ENCODE data around the gene ALDH1L1.

Gene ALDH1L1

DNA sequence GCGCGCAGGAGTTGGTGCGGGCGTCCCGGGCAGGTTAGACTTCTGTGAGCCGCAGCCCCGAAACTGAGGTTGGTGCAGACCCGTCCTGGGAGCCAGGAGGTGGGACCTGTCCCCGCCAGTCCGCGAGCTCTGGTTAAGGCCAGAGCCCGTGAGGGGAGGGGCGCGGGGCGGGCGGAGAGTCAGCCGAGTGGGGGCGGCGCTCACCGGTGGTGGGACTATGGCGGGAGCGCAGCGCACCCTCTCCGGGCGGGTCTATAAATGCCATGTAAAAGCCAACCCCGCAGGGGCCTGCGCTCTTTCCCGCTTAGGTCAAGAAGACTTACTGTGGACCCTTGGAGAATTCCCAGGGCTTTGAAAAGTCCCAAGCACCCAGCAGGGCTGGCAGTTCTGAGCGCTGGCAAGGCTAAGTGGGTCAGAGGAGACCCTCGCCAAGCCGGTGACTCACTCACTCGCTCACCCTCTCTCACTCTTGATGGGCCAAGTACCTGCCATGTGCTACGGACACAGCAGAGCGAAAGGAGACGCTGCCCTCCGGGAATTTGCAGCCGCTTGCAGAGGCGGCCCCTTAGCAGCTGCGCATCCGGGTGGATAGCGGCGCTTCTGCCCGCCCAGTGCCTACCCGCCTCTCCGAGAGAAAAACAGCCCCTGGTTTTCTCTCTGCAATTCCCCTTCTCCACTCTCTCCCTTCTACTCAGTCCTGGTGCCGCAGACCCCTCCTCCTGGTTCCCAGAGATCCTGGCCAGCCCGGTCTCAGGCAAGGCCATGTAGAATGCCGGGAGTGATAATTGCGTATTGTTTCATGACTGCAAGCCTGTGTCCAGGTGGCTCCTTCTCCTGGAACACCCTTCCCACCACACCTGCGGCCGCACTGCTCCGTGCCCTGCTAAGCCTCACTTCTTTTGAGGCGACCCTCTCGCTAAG is at the start of gene ALDH1L1:
TSS of gene ALDH1L1 (minus strand) at position 110 of the 921 bp plus-strand sequence. CDS start 19,607 bp downstream, outside the sequence.
- no peak for DNase-seq (ENCODE audit: low read depth)

DNA sequence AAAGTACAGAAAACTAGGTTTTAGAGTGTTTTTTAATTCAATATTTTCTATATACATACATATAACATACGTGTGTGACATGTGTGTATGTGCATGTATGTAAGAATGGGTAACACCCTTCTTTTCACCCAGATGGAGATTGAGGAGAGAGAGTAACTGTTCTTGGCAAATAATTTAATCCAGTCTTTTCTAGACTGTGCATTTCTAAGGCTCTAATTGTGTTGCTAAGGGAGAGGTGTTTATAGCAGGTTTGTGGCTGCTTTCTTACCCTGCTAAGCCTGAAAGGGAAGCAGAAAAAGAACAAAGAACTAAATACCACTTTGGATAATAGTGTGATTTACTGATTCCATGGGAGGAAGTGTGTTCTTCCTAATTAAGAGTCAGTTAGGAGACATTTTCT is 46.0 kb upstream of the ALDH1L1 start:
- DNase-seq (ENCODE audit: low read depth), result no peak

DNA sequence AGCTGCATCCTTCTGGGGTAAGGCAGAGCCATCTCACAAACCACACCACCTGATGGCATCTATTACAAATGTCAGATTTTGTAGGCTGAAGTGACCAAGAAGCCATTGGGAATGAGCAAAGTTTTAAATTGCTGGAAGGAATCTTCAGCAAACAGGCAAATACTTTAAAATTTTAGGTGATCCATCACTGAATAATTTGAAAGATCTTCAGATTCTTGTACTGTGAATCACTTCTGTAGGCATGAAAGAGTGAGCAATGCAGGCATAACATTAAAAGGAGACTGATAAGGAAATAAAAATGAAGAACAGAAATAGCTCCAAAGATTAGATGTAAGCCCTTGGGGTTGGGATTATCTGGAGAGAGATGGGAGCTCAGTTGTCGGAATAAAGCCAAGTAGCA is 36.0 kb upstream of the ALDH1L1 start:
- no peak for DNase-seq (ENCODE audit: low read depth)

DNA sequence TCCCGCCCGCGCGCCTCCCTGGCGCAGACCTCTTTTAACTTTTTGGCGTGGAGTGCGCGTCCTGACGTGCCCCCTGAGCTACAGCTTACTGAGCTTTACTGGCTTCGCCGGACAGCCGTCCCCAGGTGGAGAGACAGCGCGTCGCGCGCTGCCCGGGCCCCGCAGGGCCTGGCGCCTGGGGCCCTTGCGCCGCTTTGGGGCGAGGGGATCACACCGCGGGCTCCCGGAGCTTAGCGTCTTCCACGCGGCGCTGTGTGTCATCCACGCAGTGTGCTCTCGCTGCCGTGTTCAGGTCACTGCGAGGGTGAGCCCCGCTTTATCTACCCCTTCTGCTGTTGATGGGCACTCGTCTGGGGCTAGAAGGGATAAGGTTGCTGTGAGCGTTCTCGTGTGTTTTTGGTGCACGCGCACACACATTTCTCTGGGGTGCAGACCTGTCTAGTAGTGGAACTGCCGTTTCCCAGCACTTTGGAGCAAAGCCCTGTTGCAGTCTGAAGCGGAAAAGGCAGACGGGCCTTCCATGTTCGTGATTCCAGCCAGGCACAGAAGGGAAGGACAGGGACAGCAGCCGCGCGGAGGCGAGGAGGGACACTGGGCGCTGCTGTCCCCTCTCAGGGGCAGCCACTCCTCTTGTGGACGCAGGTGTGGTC is 33.1 kb upstream of the ALDH1L1 start:
- no peak for DNase-seq (ENCODE audit: low read depth)

DNA sequence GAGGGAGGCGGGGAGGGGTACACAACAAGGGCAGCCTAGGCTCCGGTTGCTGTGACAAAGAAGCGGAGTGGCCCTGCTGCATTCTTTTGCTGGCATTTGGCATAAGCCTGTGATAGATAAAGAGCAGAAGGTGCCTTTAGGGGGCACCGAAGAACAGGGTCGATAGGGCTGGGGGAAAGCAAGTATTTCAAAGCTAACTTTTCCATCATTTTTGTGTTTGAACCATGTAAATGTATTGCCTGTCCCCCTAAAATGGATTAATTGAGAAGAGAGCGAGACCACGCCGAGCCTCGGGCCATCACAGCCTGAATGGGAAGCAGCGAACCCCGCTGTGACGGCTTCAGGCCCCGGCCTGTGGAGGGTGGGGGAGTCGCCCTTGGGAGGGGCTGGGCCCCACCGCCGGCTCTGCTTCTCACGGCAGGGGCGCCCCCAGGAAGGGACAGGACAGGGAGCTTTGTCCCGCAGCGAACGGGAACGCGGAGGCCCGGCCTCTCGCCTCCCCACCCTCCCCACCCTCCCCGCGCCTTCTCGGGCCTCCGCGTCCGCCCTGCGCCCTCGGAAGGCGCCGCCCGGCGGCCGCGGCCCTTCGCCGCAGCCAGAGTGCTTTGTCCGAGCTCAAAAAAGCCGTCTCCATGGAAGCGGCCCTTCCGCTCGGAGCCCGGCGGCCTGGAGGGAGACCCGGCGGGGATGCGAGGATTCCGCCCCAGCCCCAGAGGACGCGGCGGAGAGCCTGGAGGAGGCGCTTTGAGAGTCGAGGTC is 32.4 kb upstream of the ALDH1L1 start:
- DNase-seq (ENCODE audit: low read depth), result no peak

DNA sequence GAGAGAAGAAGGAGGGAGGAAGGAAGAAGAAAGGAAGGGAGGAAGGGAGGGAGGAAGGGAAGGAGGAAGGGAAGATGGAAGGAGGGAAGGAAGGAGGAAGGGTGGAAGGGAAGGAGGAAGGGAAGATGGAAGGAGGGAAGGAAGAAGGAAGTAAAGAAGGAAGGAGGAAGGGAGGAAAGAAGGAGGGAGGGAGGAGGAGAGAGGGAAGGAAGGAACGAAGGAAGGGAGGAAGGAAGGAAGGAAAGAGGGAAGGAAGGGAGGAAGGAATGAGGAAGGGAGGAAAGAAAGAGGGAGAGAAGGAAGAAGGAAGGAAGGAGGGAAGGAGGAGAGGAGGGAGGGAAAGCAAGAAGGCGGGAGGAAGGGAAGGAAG is 31.8 kb upstream of the ALDH1L1 start:
- no peak for DNase-seq (ENCODE audit: low read depth)

DNA sequence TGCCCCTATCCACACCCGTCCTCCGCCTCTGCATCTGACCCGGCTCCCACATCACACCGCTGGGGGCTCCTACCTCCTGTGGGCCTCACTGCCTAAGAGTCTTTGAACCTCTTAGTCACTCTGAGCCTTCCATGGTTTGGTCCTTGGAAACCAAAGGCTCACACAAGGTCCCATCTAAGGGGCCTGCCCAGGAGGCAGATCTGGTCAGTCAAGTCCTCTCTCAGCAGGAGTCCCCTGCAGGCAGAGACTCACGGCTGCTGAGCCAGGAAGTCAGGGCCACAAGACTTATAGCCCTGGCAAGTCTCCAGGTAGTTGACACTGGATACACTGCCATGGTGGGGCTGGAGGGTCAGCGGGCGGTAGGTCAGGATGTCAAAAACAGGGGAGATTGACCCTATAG is 31.2 kb upstream of the ALDH1L1 start:
- no peak for DNase-seq (ENCODE audit: low read depth)

DNA sequence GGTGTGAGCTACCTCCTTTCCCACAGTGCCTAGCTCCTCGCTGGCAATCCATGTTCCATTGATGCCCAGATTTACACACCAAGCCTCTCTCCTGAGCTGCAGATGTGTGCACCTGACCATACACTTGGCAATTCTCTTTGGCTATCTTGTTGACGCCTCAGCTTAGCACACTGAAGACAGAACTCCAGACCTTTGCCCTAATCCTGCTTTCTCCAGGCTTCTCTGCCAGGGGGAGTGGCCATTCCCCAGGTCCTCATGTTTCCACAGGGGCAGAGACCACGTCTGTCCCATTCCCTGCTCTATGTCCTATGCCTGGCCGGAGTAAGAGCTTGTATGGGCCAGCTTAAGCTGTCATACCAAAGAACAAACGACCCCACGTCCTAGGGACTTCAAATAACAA is 30.2 kb upstream of the ALDH1L1 start:
- no peak for DNase-seq (ENCODE audit: low read depth)

DNA sequence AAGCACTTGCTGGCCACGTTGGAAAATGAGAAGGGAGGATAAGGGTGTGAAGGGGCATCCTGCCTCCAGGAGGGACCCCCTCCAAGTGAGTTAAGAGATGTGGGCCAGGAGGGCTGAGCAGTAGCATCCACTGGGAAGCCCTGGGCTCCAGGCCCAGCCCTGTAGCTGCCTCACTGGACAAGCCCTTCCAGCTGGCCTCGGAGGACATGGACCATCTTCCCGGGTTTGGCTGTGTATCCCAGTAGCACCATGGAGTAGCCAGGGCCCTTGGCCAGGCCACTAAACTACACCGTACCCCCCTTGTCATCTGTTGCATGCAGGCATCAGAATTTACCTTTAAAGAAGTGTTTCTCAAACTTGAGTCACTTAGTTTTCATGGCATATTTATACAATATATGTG is 29.4 kb upstream of the ALDH1L1 start:
- no peak for DNase-seq (ENCODE audit: low read depth)

DNA sequence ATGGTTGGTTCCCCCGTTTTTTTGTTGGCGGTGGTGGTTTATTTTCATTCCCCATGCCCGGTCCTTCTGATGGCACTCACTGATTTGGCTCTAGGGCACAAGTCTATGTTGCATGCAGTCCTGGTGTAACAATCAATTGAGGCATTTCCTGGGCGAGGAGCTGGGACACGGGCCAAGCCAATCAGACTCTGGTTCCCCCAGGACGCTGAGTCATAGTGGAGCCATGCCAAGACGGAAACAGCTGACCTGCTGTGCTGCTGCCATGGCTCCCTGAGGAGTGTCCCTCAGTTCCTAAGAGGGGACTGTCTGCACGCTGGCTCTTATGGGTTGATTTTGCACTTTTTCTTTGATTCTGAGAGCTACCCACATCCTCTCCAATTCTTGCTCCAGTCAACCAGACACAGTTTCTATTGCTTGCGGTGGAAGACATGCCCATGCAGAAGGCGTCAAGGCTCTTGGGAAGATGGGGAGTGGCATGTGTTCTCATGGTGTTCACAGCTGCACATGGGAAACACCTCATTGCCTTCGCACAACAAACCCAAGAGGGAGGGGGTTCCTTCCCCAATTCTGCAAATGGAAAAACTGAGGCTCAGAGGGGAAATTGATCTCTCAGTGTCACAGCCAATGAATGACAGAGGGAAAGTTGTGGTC is 28.3 kb upstream of the ALDH1L1 start:
- no peak for DNase-seq (ENCODE audit: low read depth)

DNA sequence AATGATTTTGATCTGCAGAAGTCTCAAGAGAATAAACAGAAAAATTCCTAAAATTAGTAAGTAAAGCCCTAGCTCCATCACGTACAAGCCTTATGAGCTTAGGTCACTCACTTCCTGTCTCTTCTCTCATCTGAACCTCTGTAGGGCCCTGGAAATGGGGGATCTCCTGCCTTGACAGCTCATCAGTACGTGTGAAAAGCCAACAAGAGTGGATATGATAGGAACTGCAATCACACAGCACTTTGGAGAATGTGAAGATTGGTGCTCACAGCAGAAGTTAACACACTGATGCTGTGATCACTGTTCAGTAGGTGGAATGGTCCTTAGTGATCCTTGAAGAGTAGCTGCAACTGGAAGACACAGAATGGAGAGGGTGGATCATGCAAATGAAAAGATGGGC is 27.8 kb upstream of the ALDH1L1 start:
- no peak for DNase-seq (ENCODE audit: low read depth)

DNA sequence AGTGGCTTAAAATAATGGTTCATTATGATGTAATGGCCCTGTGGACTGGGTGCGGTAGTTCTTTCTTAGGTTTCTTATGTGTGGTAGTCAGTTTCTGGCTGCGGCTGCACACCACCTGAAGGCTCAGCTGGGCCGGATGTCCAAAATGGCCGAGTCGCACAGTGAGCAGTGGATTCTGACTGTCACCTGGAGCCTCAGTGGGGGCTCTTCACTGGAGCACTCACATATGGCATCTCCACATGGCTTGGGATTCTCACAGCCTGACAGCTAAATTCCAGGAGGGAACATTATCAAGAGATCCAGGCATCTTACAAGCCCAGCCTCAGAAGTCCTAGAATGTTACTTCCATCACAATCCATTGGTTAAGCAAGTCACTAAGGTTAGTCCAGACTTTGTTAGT is 26.8 kb upstream of the ALDH1L1 start:
- no peak for DNase-seq (ENCODE audit: low read depth)

DNA sequence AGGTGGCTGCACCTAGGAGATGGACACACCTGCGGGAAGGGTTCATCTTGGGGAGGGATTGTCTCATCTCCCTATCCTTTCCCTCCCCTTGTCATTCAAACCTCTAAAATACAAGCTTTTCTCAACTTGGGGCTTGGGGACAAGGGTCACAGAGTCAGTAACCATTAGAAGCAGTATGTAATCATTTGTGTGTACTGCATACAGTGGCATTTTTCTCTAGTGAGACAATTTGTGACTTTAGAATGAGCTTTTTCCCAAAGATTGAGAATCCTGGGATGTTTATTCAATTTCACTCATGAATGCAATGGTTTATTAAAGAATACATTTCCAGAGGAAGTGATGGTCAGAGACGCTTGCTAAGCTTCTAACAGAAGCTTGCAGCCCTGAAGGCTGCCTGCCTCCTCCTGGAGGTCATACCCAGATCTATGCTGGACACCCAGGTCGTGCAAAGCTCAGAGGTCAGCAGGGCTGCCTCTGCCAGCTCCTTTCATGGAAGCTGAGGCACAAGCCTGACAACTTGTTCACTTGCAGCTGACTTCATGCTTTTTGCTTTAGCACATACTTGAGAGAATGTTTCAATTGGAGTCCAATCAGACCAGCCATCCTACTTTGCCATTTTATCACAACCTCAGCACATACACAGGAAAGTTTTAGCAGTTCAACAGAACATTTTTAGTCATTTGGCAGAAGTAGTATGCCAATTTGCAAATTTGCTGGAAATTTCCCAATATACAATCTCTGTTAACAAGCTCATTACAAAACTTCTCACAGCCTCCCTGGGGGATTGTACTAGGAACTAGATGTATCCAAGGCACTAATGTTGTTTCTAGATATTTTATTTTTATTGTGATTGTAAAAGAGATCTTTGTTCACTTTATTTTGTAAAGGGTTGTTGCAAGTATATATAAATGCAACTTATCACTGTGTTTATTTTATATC is 25.6 kb upstream of the ALDH1L1 start:
- no peak for DNase-seq (ENCODE audit: low read depth)

DNA sequence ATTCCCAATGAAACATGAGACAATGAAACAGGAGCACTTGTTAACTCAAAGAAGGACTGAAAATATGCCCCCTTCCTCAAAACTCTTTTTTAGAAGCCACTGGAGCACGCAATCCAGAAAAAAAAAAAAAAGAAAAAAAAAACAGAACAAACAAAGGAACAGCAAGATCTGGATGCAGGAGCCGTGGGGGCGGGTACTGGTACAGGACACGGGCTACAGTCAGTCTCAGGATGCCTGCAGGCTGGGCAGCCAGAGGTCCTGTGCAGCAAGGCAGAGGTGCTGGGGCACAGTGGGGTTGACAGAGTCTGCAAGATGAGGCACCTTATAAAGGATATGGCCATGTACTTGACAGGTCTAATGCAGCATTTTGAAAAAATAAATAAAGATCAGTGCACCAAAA is 22.3 kb upstream of the ALDH1L1 start:
- DNase-seq (ENCODE audit: low read depth), result no peak

DNA sequence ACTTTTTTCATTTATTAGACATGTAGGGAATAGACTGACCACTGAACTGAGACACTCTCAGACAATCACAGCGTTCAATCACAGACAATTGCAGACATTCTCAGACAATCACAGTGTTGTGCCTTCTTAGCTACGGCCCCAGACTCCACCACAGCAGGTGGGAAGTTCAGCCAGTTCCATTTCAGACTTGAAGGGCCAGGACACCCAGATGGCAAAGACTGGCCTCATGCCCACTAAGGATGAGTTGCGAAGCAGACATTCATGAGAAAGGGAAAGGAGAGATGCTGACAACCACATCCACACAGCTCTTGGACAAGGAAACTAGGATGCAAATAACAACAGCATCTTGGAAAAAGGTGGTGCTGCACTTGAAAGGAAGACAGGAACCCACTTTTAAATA is 21.9 kb upstream of the ALDH1L1 start:
- DNase-seq (ENCODE audit: low read depth), result no peak

DNA sequence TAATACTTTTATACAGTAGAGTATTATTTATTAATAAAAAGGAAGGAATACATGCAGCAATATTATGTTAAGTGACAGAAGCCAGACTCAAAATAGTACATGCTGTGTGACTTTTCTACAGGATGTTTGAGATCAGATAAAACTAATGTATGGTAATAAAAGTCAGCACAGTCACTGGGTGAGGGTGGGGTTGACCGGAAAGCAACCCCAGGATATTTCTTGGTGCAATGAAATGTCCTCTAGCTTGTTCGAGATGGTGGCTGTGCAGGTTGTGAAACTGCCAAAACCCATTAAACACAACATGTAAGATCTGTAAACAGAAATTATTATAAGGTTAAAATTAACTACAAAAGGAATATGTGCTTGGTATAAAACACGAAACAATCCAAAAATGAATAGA is 20.8 kb upstream of the ALDH1L1 start:
- DNase-seq (ENCODE audit: low read depth), result no peak

DNA sequence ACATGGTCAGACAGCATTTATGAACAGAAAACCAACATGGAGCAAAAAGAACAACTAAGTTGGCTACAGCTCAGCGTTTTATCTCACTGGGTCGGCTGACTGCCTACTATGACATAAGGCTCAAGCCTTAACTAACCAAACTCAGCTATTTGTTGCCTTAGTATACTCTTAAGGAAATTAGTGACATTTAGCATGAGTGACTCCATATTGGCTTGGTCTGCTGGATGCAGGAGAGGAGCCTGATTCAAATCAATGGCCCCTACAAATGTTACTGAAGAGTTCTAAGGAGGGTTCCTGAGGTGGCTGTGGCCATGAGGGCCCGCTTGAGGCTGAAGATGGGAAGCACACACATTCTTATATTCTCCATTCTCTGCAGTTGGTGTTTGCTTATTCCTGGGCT is 20.1 kb upstream of the ALDH1L1 start:
- DNase-seq (ENCODE audit: low read depth), result no peak

DNA sequence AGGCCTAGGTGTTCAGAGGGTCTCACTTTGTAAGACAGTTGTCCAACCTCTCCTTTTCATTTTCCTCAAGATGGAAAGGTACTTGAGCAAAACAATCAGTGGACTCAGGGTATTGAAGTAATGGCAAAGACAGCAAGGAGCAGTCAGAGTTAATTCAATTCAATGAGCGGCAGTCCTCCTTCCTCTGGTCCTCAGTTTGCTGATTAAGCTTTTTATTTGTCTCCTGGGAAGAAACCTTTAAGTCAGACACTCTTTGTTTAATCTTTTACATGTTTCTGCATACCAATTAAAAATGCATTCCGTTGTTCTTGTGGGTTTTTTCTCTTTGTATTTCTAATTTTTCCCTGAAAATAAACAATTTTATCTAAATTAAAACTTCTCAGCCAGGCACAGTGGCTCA is 18.9 kb upstream of the ALDH1L1 start:
- no peak for DNase-seq (ENCODE audit: low read depth)

DNA sequence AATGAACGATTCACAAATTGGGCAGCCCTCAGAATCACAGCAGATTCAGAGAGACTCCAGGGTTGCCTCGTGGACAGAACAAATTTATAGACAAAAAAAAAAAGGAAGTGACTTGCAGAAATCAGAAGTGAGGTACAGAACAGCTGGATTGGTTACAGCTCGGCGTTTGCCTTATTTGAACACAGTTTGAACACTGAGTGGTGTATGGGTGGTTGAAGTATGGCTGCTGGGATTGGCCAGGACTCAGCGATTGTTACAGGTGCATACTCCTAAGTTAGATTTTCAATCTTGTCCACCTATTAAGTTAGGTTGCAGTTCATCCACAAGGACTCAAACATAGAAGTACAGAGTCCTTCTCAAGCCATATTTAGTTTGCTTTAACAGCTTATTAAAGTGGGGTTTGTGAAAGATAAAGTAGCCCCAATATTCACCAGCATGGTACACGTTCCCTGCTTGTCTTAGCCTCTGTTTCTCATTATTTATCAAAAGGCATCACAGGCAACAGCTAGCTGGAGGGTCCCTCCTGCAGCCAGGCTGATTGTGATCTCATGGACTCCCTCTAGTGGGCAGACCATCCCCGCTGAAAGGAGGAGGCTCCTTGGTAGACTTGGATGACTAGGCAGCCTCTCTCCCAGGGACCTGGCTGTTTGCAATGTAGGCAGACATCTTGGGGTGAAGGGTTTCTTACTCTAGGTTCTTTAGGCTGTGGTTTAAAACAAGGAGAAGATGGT is 17.6 kb upstream of the ALDH1L1 start:
- DNase-seq (ENCODE audit: low read depth), result no peak

DNA sequence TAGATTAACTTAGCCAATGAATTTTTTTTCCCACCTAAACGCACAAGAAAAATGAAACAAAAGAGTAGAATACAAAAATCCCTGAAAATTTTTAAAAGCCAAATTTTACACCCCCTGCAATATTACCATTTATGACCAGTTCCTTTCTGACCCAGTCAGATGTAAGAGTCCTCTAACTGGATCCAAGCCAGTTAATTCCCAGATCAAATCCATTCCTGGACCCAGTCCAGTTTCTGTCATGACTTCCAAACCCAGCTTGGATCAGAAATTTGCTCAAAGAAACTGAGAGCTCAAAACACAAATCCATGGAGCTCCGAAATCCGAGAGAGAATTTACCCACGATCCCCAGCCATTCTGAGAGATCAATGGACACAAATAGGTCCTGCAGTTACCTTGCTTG is 17.0 kb upstream of the ALDH1L1 start:
- DNase-seq (ENCODE audit: low read depth), result no peak

All from stimulated activated CD8-positive, alpha-beta memory T cell treated with anti-CD3 and anti-CD28 coated beads, Interleukin-15, amount 100 ng/mL, for 24 hours (primary cell).